HL-60 (cell line): ENCODE results near the gene RBFOX1.

Experiments used
- DNase-seq, 2 experiments: peaks; one replicate each; pipeline ENCODE4 v3.0.0-alpha.2; 2010 to 2020; ENCODE audit warnings: low read depth in 1 of 2, low spot score in 1 of 2
- H3K27ac ChIP-seq: fragments of 250-450 bp; sonication (Bioruptor Pico); replicated peaks from 2 replicates; pipeline ENCODE4 v1.5.1; 2020; ENCODE audit warnings: mild to moderate bottlenecking, moderate library complexity
- H3K27me3 ChIP-seq: fragments of 250-450 bp; sonication (Bioruptor Pico); 2 replicates; pipeline ENCODE4 v1.5.1; 2021; ENCODE audit warnings: mild to moderate bottlenecking, moderate library complexity; ENCODE audit not compliant: insufficient read depth, poor library complexity, severe bottlenecking
- H3K4me3 ChIP-seq: replicated peaks from 2 replicates; pipeline ENCODE4 v1.5.1; 2011; ENCODE audit warnings: mild to moderate bottlenecking, control low read depth, low read length; ENCODE audit not compliant: insufficient read depth
- GABPA ChIP-seq: IDR thresholded peaks from 2 replicates; pipeline ENCODE4 v1.6.1; 2012; ENCODE audit warnings: low read depth
- POLR2AphosphoS5 ChIP-seq: IDR thresholded peaks from 2 replicates; pipeline ENCODE4 v1.6.1; 2012; ENCODE audit warnings: low read depth
- SPI1 ChIP-seq: IDR thresholded peaks from 2 replicates; pipeline ENCODE4 v1.6.1; 2012; ENCODE audit warnings: low read depth, mild to moderate bottlenecking, borderline replicate concordance
- TF ChIP-seq, protein P1 (sequence below): IDR thresholded peaks from 2 replicates; pipeline ENCODE4 v1.6.1; 2012; ENCODE audit warnings: low read depth; ENCODE audit not compliant: insufficient replicate concordance
- TF ChIP-seq, protein P2 (sequence below): IDR thresholded peaks from one replicate; pipeline ENCODE4 v1.5.1; 2011; ENCODE audit warnings: low read length, control low read depth, inconsistent platforms; ENCODE audit not compliant: insufficient read depth

The RBFOX1 gene

DNA sequence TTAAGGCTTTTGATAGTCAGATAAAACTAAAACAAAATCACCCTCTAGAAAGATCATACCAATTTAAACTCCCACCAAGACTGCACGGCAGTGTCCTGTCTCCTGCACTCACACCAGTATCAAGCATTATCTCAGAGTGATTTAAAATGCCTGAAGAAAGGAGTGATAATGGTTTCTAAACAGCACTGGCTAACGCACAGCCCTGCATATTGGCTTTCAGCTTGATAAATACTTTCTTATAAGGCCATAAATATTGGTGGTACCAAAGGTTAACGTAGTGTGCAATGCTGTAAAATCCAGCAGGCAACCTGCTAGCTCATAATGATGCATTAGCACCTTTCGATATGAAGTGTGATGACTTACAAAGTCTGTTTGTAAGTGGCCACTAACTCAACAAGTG is 214.3 kb downstream of the RBFOX1 start:
- no peak overlapping the region for H3K27ac ChIP-seq
- H3K27me3 ChIP-seq, result no peaks in the 10 kb centered on the region
- no peak for DNase-seq
- no peak overlapping the region for H3K4me3 ChIP-seq
- TF ChIP-seq, protein P1, sequence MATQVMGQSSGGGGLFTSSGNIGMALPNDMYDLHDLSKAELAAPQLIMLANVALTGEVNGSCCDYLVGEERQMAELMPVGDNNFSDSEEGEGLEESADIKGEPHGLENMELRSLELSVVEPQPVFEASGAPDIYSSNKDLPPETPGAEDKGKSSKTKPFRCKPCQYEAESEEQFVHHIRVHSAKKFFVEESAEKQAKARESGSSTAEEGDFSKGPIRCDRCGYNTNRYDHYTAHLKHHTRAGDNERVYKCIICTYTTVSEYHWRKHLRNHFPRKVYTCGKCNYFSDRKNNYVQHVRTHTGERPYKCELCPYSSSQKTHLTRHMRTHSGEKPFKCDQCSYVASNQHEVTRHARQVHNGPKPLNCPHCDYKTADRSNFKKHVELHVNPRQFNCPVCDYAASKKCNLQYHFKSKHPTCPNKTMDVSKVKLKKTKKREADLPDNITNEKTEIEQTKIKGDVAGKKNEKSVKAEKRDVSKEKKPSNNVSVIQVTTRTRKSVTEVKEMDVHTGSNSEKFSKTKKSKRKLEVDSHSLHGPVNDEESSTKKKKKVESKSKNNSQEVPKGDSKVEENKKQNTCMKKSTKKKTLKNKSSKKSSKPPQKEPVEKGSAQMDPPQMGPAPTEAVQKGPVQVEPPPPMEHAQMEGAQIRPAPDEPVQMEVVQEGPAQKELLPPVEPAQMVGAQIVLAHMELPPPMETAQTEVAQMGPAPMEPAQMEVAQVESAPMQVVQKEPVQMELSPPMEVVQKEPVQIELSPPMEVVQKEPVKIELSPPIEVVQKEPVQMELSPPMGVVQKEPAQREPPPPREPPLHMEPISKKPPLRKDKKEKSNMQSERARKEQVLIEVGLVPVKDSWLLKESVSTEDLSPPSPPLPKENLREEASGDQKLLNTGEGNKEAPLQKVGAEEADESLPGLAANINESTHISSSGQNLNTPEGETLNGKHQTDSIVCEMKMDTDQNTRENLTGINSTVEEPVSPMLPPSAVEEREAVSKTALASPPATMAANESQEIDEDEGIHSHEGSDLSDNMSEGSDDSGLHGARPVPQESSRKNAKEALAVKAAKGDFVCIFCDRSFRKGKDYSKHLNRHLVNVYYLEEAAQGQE, result no peak
- TF ChIP-seq SPI1 (no peak), POLR2AphosphoS5 (no peak), GABPA (no peak)
- TF ChIP-seq, protein P2, sequence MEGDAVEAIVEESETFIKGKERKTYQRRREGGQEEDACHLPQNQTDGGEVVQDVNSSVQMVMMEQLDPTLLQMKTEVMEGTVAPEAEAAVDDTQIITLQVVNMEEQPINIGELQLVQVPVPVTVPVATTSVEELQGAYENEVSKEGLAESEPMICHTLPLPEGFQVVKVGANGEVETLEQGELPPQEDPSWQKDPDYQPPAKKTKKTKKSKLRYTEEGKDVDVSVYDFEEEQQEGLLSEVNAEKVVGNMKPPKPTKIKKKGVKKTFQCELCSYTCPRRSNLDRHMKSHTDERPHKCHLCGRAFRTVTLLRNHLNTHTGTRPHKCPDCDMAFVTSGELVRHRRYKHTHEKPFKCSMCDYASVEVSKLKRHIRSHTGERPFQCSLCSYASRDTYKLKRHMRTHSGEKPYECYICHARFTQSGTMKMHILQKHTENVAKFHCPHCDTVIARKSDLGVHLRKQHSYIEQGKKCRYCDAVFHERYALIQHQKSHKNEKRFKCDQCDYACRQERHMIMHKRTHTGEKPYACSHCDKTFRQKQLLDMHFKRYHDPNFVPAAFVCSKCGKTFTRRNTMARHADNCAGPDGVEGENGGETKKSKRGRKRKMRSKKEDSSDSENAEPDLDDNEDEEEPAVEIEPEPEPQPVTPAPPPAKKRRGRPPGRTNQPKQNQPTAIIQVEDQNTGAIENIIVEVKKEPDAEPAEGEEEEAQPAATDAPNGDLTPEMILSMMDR, result no peak

DNA sequence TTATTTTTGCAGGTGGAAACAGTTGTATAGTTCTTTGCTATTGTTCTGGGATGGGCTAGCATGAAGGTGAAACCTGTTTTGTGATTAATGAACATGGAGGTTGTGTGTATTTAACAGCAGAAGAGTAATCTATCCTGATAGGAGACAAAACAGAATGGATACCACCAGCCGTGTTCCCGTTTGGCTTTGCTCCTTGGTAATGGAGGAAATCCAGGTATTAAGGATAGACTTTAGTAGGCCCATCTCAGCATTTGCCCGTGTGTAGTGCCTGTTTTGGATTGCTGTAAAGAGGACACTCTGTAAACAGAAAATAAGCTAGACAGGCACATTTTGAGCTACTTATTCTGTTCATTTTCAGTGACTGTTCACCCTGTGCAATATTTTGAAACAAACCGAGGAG is 215.1 kb downstream of the RBFOX1 start:
- no peak overlapping the region for H3K27ac ChIP-seq
- TF ChIP-seq GABPA (no peak), POLR2AphosphoS5 (no peak), SPI1 (no peak)
- TF ChIP-seq, protein P1, result no peak
- TF ChIP-seq, protein P2, result no peak
- no peak for DNase-seq
- H3K4me3 ChIP-seq, result no peak overlapping the region
- H3K27me3 ChIP-seq, result no peaks in the 10 kb centered on the region

DNA sequence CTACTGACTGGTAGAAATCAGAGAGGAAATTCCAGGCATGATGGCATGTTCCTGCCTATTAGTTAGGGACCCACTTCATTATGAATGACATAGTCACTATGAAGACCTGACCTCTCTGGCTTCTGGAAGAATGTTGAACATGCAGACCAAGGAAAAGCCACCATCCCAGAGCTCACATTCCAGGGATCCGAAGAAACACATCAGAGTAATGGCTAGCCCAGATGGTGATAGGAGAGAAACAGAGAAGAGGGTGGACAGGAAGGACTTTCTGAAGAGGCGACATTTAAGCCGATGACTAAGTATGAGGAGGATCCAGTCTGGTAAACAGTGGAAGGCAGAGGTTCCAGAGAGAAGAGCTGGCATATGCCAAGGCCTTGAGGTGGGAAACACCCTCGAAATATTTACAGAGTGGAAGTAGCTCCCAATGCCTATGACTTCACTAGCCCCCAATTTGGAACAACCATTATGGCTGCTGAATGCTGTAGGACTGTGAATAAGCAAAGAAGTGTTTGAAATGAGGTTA is 216.2 kb downstream of the RBFOX1 start:
- TF ChIP-seq SPI1 (no peak), GABPA (no peak), POLR2AphosphoS5 (no peak)
- TF ChIP-seq, protein P1, result no peak
- TF ChIP-seq, protein P2, result no peak
- Histone ChIP-seq H3K4me3 (no peak overlapping the region), H3K27ac (no peak overlapping the region), H3K27me3 (no peaks in the 10 kb centered on the region)
- no peak for DNase-seq
